Gastroesophageal sphincter (tissue), 4 donors: ENCODE data around the gene AIMP1. TPM values are rescaled to one million over a fixed set of nuclear protein-coding genes. Genes with fewer than 3 reads are reported as not detected.

Experiments used
- ATAC-seq: fragments of 150-250 bp; one replicate; pipeline ENCODE4 v1.9.1; 2016; ENCODE audit warnings: mild to moderate bottlenecking, moderate library complexity
- H3K27ac ChIP-seq, 4 donors: fragments of 200-600 bp; sonication (generic) in 3 of 4; 1 replicate in 3 of 4; 2 replicates in 1 of 4; pipeline ENCODE4 v1.5.1; 2016 to 2019
- H3K27me3 ChIP-seq: fragments of 200-600 bp; sonication (generic); one replicate; pipeline ENCODE4 v1.5.1; 2019
- H3K36me3 ChIP-seq, 2 donors: fragments of 200-600 bp; sonication (generic); one replicate each; pipeline ENCODE4 v1.5.1; 2019; ENCODE audit warnings: control low read depth in 1 of 2
- H3K4me1 ChIP-seq, 3 donors: fragments of 200-600 bp; sonication (generic); 1 replicate in 2 of 3; 2 replicates in 1 of 3; pipeline ENCODE4 v1.5.1; 2016 to 2019; ENCODE audit warnings: control low read depth in 2 of 3
- H3K4me3 ChIP-seq, 2 donors: fragments of 200-600 bp; sonication (generic); one replicate each; pipeline ENCODE4 v1.5.1; 2019; ENCODE audit warnings: mild to moderate bottlenecking in 1 of 2, moderate library complexity in 1 of 2
- H3K9me3 ChIP-seq, 3 donors: fragments of 200-600 bp; sonication (generic); one replicate each; pipeline ENCODE4 v1.5.1; 2017 to 2019; ENCODE audit warnings: control low read depth in 2 of 3
- EP300 ChIP-seq: sonication (generic); formaldehyde crosslinking; IDR thresholded peaks from one replicate; pipeline ENCODE4 v1.6.1; 2017; ENCODE audit warnings: antibody characterized with exemption, mild to moderate bottlenecking
- POLR2A ChIP-seq, 2 donors: fragments of 450-650 bp; IDR thresholded peaks; one replicate each; pipeline ENCODE4 v1.6.1; 2017; ENCODE audit warnings: antibody characterized with exemption in 2 of 2, mild to moderate bottlenecking in 2 of 2, moderate library complexity in 1 of 2
- POLR2AphosphoS5 ChIP-seq: sonication (generic); formaldehyde crosslinking; IDR thresholded peaks from one replicate; pipeline ENCODE4 v1.6.1; 2017; ENCODE audit warnings: antibody characterized with exemption
- WGBS, 2 donors: methylation state at CpG; one replicate each; pipeline ENCODE4 v1.1.5; 2018; ENCODE audit warnings: low coverage in 1 of 2; 5-methylcytosine and 5-hydroxymethylcytosine counted together
- total RNA-seq, 4 donors: library from RNA; depleted of rRNA; stranded (reverse); fragments of >200 nt; gene quantifications; one replicate each; pipeline ENCODE4 v1.1.0, GENCODE V29; 2016
- TF ChIP-seq, protein P1 (sequence below), 4 experiments: fragments of 200-600 bp in 2 of 4; fragments of 450-650 bp in 2 of 4; sonication (generic) in 1 of 4; IDR thresholded peaks; one replicate each; pipeline ENCODE4 v1.5.1; 2017 to 2019; ENCODE audit warnings: antibody characterized with exemption in 4 of 4, mild to moderate bottlenecking in 2 of 4, moderate library complexity in 2 of 4

The AIMP1 gene
- total RNA-seq, 4 donors from 2014 or later = 29.7 to 34.7 (median 33.2) TPM

DNA sequence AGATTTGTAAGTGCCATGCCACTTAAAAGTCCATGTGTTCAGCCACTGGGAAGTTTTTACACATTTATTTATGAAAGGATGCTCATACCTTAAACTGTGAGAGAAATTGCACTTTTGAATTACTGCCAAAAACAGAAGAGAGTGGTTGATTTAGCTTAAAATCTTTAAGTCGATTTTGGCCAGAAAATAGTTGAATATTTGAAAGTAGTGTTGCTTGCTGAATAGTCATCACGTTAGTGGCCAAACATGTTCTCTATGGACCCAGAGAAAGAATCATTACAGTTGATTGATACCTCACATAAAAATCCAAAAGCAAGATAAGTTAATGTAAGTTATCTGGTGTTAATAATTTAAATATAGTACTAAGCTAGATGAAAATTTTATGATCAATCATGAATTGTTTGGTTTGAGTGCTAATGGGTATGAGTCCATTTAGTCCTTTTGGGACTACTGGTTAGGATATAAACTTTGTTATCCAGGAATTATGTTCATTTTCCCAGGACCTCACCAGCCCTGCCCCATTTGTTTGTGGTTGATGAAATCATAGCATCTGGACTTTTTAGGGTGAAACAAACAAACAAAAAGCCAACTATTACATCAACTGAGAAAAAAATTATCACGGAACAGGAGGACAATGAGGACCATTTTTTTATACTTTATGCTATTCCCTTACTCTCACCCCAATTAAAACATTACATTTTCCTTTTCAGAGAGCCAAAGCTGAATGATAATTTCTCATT lies 45.9 kb downstream of the AIMP1 start:
- no peaks in the 10 kb centered on the region for H3K36me3 ChIP-seq
- no peaks in the 10 kb centered on the region for H3K27me3 ChIP-seq
- no peak for ATAC-seq
- TF ChIP-seq EP300 (no peak), POLR2AphosphoS5 (no peak), POLR2A (IDR thresholded peaks at IDR 0.05) (no peak)
- TF ChIP-seq, protein P1, sequence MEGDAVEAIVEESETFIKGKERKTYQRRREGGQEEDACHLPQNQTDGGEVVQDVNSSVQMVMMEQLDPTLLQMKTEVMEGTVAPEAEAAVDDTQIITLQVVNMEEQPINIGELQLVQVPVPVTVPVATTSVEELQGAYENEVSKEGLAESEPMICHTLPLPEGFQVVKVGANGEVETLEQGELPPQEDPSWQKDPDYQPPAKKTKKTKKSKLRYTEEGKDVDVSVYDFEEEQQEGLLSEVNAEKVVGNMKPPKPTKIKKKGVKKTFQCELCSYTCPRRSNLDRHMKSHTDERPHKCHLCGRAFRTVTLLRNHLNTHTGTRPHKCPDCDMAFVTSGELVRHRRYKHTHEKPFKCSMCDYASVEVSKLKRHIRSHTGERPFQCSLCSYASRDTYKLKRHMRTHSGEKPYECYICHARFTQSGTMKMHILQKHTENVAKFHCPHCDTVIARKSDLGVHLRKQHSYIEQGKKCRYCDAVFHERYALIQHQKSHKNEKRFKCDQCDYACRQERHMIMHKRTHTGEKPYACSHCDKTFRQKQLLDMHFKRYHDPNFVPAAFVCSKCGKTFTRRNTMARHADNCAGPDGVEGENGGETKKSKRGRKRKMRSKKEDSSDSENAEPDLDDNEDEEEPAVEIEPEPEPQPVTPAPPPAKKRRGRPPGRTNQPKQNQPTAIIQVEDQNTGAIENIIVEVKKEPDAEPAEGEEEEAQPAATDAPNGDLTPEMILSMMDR (IDR thresholded peaks at IDR 0.05) = no peak
- no peak overlapping the region for H3K4me3 ChIP-seq
- 59 to 61% methylated on average over 3 of the region's 3 CpGs for WGBS, 2 donors
- peaks cover 0 to 6% (median 0%) of the 10 kb centered on the region in 3 donors for H3K4me1 ChIP-seq
- H3K27ac ChIP-seq = no peak overlapping the region
- no peaks in the 10 kb centered on the region for H3K9me3 ChIP-seq

DNA sequence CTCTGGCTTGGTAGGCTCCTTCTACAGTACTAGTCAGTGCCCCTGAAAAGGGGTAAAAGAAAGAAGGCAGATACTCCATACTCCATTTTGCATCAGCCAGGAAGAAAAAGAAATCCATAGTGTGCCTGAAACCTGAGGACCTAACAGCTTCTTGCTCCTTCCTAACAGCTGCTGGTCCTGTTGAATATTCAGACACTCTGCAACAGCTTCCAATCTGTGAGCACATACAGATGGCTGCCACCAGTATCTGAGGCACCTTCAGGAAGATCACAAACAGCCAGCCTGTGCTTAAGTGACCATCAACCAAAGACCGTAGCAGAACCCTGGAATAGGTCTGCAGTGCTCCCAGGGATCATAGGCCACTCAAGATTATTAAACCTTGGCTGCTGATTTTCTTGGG lies 47.9 kb downstream of the AIMP1 start:
- ATAC-seq = no peak
- Histone ChIP-seq H3K36me3 (no peaks in the 10 kb centered on the region), H3K27ac (no peak overlapping the region), H3K27me3 (no peaks in the 10 kb centered on the region), H3K4me3 (no peak overlapping the region), H3K4me1 (peaks cover 0 to 6% (median 0%) of the 10 kb centered on the region in 3 donors), H3K9me3 (no peaks in the 10 kb centered on the region)
- 80% methylated on average over 1 of the region's 1 CpG; no CpG with 5 or more reads in 1 of the 2 donors for WGBS, 2 donors
- TF ChIP-seq, protein P1 (IDR thresholded peaks at IDR 0.05) = no peak
- TF ChIP-seq POLR2A (IDR thresholded peaks at IDR 0.05) = no peak
- TF ChIP-seq POLR2AphosphoS5 = no peak
- no peak for TF ChIP-seq EP300

DNA sequence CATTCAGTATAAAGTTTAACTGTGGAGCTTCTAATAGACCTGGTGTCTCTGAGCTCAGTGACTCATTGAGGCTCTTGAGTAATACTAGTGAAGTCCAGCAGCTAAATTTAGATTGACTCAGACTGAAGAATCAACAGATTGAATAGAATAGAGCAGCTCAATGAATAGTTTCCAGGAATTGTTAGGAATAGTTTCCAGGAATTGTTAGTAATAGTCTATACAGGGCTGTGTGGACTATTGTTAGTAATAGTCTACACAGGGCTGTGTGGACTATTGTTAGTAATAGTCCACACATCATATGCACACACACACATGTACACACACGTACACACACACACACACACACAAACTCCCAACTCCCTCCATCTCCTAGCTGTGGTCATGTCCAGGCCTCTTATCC lies 49.3 kb downstream of the AIMP1 start:
- Histone ChIP-seq H3K27ac (no peak overlapping the region), H3K27me3 (no peaks in the 10 kb centered on the region), H3K4me3 (no peak overlapping the region), H3K36me3 (no peaks in the 10 kb centered on the region), H3K9me3 (no peaks in the 10 kb centered on the region), H3K4me1 (peaks cover 0 to 6% (median 0%) of the 10 kb centered on the region in 3 donors)
- 89% methylated on average over 1 of the region's 1 CpG; no CpG with 5 or more reads in 1 of the 2 donors for WGBS, 2 donors
- peak; percentile 82 for ATAC-seq
- no peak for TF ChIP-seq POLR2A (IDR thresholded peaks at IDR 0.05)
- no peak for TF ChIP-seq POLR2AphosphoS5
- no peak for TF ChIP-seq EP300
- TF ChIP-seq, protein P1 (IDR thresholded peaks at IDR 0.05) = no peak

DNA sequence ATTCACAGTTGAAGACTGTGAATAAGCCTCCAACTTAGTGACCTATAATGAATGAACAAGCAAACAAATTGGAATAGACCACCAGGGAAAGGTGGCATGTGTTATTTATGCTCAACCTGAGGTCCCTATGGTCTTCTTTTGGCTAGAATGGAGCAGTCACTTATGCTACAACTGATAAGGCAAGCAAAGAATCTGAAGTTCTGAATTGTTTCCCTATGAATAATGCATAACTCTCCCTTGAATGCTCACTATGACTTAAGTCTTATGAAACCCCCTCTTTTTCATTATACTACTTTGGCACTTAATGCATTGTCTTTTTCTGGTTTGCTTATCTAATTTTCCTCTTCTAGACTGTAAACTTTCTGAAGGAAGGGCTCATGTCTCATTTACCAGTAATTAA lies 49.7 kb downstream of the AIMP1 start:
- TF ChIP-seq POLR2A (IDR thresholded peaks at IDR 0.05) = no peak
- no peak for TF ChIP-seq EP300
- TF ChIP-seq POLR2AphosphoS5 = no peak
- TF ChIP-seq, protein P1 (IDR thresholded peaks at IDR 0.05) = no peak
- Histone ChIP-seq H3K27ac (no peak overlapping the region), H3K36me3 (no peaks in the 10 kb centered on the region)

DNA sequence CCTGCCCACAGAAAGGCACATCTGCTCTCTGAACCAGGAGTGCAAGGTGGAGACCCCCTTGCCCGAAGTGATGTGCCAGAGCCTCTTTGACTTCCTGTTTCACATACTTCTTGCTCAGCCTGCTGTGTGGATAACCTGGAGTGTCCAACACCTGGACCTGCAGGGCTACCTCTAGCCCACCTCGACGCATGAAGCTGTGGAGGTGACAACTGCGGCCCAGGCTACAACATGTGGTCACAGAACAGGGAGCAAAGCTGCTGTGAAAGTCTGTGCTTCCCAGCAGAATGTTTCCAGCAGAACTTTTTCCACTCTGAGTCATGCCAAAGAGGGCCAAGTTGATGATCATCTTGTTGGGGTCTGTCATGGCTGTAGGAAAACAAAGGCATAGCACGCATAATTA lies 50.7 kb downstream of the AIMP1 start:
- no peaks in the 10 kb centered on the region for H3K36me3 ChIP-seq
- ATAC-seq = no peak
- H3K27me3 ChIP-seq = no peaks in the 10 kb centered on the region
- H3K9me3 ChIP-seq = no peaks in the 10 kb centered on the region
- no peak overlapping the region for H3K4me3 ChIP-seq
- H3K27ac ChIP-seq = no peak overlapping the region
- 77 to 100% methylated on average over 2 to 3 of the region's 5 CpGs for WGBS, 2 donors
- TF ChIP-seq EP300 (no peak), POLR2AphosphoS5 (no peak), POLR2A (IDR thresholded peaks at IDR 0.05) (no peak)
- TF ChIP-seq, protein P1 (IDR thresholded peaks at IDR 0.05) = no peak
- peaks cover 0 to 6% (median 0%) of the 10 kb centered on the region in 3 donors for H3K4me1 ChIP-seq

More for the DNA sequence above, 49.7 kb downstream of the AIMP1 start:
- Histone ChIP-seq H3K4me3 (no peak overlapping the region), H3K9me3 (no peaks in the 10 kb centered on the region), H3K4me1 (peaks cover 0 to 6% (median 0%) of the 10 kb centered on the region in 3 donors), H3K27me3 (no peaks in the 10 kb centered on the region)
- ATAC-seq = no peak
